Measurements from ENCODE around the gene USPL1.

Gene USPL1

GRCh38 chr13:30698488-30699005 is 80.8 kb downstream of the USPL1 start:
- DNase-seq: no peak

DNA sequence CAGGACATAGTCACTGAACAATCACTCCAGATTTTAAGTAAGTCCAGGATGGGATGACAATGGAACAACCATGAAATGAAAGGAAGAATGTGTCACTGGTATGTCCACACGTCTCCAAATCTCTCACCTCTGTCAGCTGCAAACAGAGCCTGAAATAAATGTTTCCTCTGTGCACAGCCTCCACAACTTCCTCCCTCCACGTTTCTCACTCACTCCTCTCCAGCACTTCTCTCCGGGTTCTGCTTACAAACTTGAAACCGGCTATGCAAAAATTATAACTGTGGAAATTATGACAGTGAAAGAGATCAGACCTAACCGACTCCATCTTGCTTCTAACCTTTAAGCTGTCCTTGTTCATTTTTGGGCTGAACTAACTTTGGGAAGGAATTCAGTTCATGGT is 82.6 kb downstream of the USPL1 start:
- DNase-seq: peak in 1 of 2 donors; percentile 51

GRCh38 chr13:30702006-30702405 is 84.3 kb downstream of the USPL1 start:
- no peak for DNase-seq

DNA sequence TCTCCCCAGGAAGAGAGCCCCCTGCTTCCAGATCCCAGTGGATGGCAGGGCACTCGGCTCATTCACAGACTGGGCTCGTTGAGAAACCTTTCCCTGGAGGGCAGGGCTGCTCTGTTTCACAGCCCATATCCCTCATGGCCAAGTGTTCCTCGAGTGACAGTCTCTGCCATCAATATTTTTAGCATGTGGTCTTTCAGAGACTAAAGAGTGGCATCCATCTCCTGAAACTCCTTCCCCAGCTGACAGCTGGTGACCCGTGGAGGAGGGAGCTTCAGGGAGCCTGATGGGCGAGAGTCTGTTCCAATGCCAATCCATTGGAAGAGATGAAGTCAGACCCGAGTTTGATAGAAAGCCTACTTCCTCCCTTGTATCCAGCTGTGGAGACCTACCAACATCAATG is 86.9 kb downstream of the USPL1 start:
- no peak for DNase-seq

DNA sequence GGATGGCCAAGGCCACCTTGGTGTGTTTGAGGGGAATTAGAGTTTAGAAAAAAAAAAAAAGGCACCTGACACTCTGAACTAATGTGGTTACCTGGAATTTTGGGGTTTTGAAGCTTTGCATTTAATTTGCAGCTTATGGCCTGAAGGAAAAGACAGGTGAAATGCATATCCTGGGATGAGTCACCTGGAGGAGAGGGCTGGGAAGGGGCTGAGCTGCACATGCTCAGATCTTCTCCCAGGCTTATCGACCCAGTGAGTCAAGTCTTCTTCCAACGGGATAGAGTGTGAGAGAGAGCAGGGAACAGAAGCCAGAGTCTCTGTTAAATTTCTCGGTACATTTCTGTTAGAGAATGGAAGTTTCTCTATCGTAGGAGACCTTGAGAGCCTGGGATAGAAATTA is 88.0 kb downstream of the USPL1 start:
- no peak for DNase-seq

- DNase-seq: no peak
Measured at GRCh38 chr13:30708541-30708940, 90.8 kb downstream of the USPL1 start.

All from bone marrow (tissue), 2 donors.